Transverse colon (tissue), 4 donors: ENCODE data around the gene TP53BP1. TPM values are rescaled to one million over a fixed set of nuclear protein-coding genes. Genes with fewer than 3 reads are reported as not detected.

Experiments
- DNase-seq: peaks from one replicate; pipeline ENCODE4 v3.0.0-alpha.2; 2019
- H3K27ac ChIP-seq, 4 donors: fragments of 200-600 bp; sonication (generic); 2 replicates each; pipeline ENCODE4 v1.5.1; 2016 to 2018; ENCODE audit warnings: inconsistent platforms in 4 of 4
- H3K27me3 ChIP-seq: fragments of 200-600 bp; sonication (generic); 2 replicates; pipeline ENCODE4 v1.5.1; 2017; ENCODE audit warnings: inconsistent platforms
- H3K36me3 ChIP-seq, 4 donors: fragments of 200-600 bp; sonication (generic); 2 replicates each; pipeline ENCODE4 v1.5.1; 2017 to 2019; ENCODE audit warnings: inconsistent platforms in 4 of 4
- H3K4me1 ChIP-seq, 4 donors: fragments of 200-600 bp; sonication (generic); 2 replicates each; pipeline ENCODE4 v1.5.1; 2017 to 2020; ENCODE audit warnings: inconsistent platforms in 4 of 4
- H3K4me3 ChIP-seq, 4 donors: fragments of 200-600 bp; sonication (generic); 1 replicate in 1 of 4; 2 replicates in 3 of 4; pipeline versions ENCODE4 v1.5.1 to v1.6.1; 2017 to 2019; ENCODE audit warnings: inconsistent platforms in 4 of 4
- H3K9me3 ChIP-seq, 2 donors: fragments of 200-600 bp; sonication (generic); 2 replicates each; pipeline ENCODE4 v1.5.1; 2017 to 2019; ENCODE audit warnings: inconsistent platforms in 2 of 2
- EP300 ChIP-seq: sonication (generic); formaldehyde crosslinking; IDR thresholded peaks from one replicate; pipeline ENCODE4 v1.6.1; 2017; ENCODE audit warnings: antibody characterized with exemption, low read depth
- POLR2A ChIP-seq: fragments of 450-650 bp; IDR thresholded peaks from one replicate; pipeline ENCODE4 v1.6.1; 2016; ENCODE audit warnings: antibody characterized with exemption, mild to moderate bottlenecking, moderate library complexity
- POLR2AphosphoS5 ChIP-seq, 3 donors: sonication (generic); formaldehyde crosslinking; IDR thresholded peaks; one replicate each; pipeline ENCODE4 v1.6.1; 2016; ENCODE audit warnings: antibody characterized with exemption in 3 of 3
- WGBS, 2 donors: methylation state at CpG; one replicate each; pipeline ENCODE4 v1.1.5; 2018; ENCODE audit warnings: low coverage in 1 of 2; 5-methylcytosine and 5-hydroxymethylcytosine counted together
- in situ Hi-C, 4 donors: fragments of 200-750 bp; cut with MboI; loops; one replicate each; pipeline versions ENCODE4 v1.15.0 to v1.15.1; 2017; ENCODE audit warnings: low sequenced_read_pairs in 3 of 4, low pct_ligation_motif_present in 1 of 4, low pct_unique_long_range_greater_than_20kb in 1 of 4
- intact Hi-C: fragments of 100-400 bp; cut with DNase I; formaldehyde crosslinking; loops from one replicate; pipeline ENCODE4 v1.15.1; 2023; ENCODE audit warnings: low total_unique reads
- total RNA-seq, 4 donors: library from RNA; depleted of rRNA; stranded (reverse); fragments of >200 nt; gene quantifications; one replicate each; pipeline ENCODE4 v1.1.0, GENCODE V29; 2016
- TF ChIP-seq, protein P1 (sequence below), 5 experiments: fragments of 200-600 bp in 3 of 5; fragments of 450-650 bp in 2 of 5; sonication (generic) in 3 of 5; IDR thresholded peaks; 1 replicate in 2 of 5; 2 replicates in 3 of 5; pipeline ENCODE4 v1.5.1; 2016 to 2017; ENCODE audit warnings: antibody characterized with exemption in 5 of 5, inconsistent platforms in 3 of 5, mild to moderate bottlenecking in 2 of 5, moderate library complexity in 1 of 5

TP53BP1 gene
- total RNA-seq, 4 donors from 2014 or later = 25.1 to 40.8 (median 33.7) TPM

DNA sequence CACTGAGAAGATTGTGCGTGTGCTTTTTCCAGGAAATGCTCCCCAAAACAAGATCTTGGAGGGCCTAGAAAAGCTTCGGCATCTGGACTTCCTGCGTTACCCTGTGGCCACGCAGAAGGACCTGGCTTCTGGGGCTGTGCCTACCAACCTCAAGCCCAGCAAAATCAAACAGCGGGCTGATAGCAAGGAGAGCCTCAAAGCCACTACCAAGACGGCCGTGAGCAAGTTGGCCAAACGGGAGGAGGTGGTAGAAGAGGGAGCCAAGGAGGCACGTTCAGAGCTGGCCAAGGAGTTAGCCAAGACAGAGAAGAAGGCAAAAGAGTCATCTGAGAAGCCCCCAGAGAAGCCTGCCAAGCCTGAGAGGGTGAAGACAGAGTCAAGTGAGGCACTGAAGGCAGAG is 29.3 kb upstream of the TP53BP1 start:
- Histone ChIP-seq H3K9me3 (no peaks in the 10 kb centered on the region), H3K36me3 (peaks cover 0 to 4% (median 0%) of the 10 kb centered on the region in 4 donors), H3K4me3 (no peak overlapping the region), H3K4me1 (peaks cover 0 to 12% (median under 1%) of the 10 kb centered on the region in 4 donors), H3K27me3 (peaks cover 8% of the 10 kb centered on the region), H3K27ac (no peak overlapping the region)
- WGBS, 2 donors = 84 to 86% methylated on average over 6 to 9 of the region's 9 CpGs
- TF ChIP-seq EP300 = no peak
- no peak for TF ChIP-seq POLR2AphosphoS5 (IDR thresholded peaks at IDR 0.05)
- TF ChIP-seq POLR2A = no peak
- TF ChIP-seq, protein P1, sequence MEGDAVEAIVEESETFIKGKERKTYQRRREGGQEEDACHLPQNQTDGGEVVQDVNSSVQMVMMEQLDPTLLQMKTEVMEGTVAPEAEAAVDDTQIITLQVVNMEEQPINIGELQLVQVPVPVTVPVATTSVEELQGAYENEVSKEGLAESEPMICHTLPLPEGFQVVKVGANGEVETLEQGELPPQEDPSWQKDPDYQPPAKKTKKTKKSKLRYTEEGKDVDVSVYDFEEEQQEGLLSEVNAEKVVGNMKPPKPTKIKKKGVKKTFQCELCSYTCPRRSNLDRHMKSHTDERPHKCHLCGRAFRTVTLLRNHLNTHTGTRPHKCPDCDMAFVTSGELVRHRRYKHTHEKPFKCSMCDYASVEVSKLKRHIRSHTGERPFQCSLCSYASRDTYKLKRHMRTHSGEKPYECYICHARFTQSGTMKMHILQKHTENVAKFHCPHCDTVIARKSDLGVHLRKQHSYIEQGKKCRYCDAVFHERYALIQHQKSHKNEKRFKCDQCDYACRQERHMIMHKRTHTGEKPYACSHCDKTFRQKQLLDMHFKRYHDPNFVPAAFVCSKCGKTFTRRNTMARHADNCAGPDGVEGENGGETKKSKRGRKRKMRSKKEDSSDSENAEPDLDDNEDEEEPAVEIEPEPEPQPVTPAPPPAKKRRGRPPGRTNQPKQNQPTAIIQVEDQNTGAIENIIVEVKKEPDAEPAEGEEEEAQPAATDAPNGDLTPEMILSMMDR (IDR thresholded peaks at IDR 0.05) = no peak
- intact Hi-C loops = no loop called here
- in situ Hi-C loops = no loop called here
- no peak for DNase-seq

DNA sequence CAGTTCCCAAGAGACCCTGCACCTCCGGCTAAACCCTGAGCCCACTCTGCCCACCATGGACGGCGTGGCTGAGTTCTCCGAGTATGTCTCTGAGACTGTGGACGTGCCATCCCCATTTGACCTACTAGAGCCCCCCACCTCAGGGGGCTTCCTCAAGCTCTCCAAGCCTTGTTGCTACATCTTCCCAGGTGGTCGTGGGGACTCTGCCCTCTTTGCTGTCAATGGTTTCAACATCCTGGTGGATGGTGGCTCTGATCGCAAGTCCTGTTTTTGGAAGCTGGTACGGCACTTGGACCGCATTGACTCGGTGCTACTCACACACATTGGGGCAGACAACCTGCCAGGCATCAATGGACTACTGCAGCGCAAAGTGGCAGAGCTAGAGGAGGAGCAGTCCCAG is 28.5 kb upstream of the TP53BP1 start:
- no peaks in the 10 kb centered on the region for H3K9me3 ChIP-seq
- H3K27me3 ChIP-seq = peaks cover 8% of the 10 kb centered on the region
- TF ChIP-seq EP300 (no peak), POLR2AphosphoS5 (IDR thresholded peaks at IDR 0.05) (no peak), POLR2A (no peak)
- TF ChIP-seq, protein P1 (IDR thresholded peaks at IDR 0.05) = no peak
- no peak overlapping the region for H3K27ac ChIP-seq
- in situ Hi-C loops = no loop called here
- H3K4me3 ChIP-seq = no peak overlapping the region
- intact Hi-C loops = no loop called here
- H3K4me1 ChIP-seq = peaks cover 0 to 19% (median 3%) of the 10 kb centered on the region in 4 donors
- no peak for DNase-seq
- 94 to 100% methylated on average over 1 to 11 of the region's 11 CpGs for WGBS, 2 donors
- H3K36me3 ChIP-seq = peaks cover 0 to 4% (median 0%) of the 10 kb centered on the region in 4 donors

DNA sequence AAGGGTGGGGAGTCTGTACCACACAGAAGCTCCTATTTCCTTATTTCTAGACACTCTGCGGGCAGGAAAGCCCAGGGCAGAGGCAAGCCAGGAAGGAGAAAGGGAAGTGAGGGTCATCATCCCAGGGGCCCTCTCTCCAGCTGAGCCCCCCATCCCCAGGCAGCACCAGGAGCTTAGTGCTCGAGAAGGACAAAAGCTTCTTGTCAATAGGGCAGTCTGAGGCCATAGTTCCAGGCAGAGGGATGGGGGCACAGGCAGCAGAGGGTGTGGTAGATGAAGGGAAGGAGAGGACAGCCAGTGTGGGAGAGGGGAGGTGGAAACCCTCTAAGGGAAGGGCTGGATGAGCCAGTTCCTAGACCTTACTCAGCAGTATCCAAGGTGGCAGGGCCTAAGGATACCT is 27.2 kb upstream of the TP53BP1 start:
- no peak for TF ChIP-seq POLR2A
- no peak for TF ChIP-seq EP300
- TF ChIP-seq, protein P1 (IDR thresholded peaks at IDR 0.05) = no peak
- TF ChIP-seq POLR2AphosphoS5 (IDR thresholded peaks at IDR 0.05) = no peak
- no peak for DNase-seq
- in situ Hi-C loops (no loop called here), intact Hi-C loops (no loop called here)
- Histone ChIP-seq H3K36me3 (peaks cover 0 to 4% (median 0%) of the 10 kb centered on the region in 4 donors), H3K4me3 (no peak overlapping the region), H3K4me1 (peaks cover 0 to 28% (median 10%) of the 10 kb centered on the region in 4 donors), H3K9me3 (no peaks in the 10 kb centered on the region), H3K27me3 (peaks cover 8% of the 10 kb centered on the region), H3K27ac (no peak overlapping the region)
- WGBS, 2 donors = 78 to 80% methylated on average over 1 to 2 of the region's 2 CpGs

DNA sequence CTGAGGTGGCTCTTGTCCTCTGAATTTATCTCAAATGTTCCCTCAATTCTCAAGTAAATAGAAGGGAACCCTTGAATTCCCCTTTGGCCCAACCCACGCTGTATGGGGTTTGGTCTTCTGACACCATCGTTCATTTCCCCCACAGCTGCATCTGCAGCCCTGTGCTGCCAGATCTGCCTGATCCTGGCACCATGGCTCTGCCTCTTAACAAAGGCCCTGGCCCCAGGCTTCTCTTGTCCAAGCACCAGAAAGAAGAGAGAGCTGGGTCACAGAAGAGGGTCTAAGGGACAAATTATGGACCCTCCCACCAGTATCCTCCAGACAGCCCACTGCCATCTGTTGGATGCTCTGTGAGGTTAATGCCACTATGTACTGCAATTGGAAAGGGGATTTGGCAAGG is 26.2 kb upstream of the TP53BP1 start:
- DNase-seq = no peak
- Histone ChIP-seq H3K4me1 (peaks cover under 1 to 34% (median 12%) of the 10 kb centered on the region in 4 donors), H3K4me3 (no peak overlapping the region), H3K27me3 (peaks cover 8% of the 10 kb centered on the region), H3K27ac (peak overlapping the region in 2 of 4 donors; percentile 87 to 88), H3K36me3 (peaks cover 0 to 4% (median 0%) of the 10 kb centered on the region in 4 donors), H3K9me3 (no peaks in the 10 kb centered on the region)
- intact Hi-C loops (no loop called here), in situ Hi-C loops (no loop called here)
- TF ChIP-seq EP300 (no peak), POLR2AphosphoS5 (IDR thresholded peaks at IDR 0.05) (no peak), POLR2A (no peak)
- TF ChIP-seq, protein P1 (IDR thresholded peaks at IDR 0.05) = no peak
- WGBS, 2 donors = 56% methylated on average over 2 of the region's 2 CpGs; no CpG with 5 or more reads in 1 of the 2 donors
